Measurements from ENCODE around the gene SLC18B1.

The SLC18B1 gene

GRCh38 chr6:132797951-132798868, at the start of gene SLC18B1:
Gene SLC18B1 (minus strand): TSS chr6:132798637. CDS start chr6:132798456, 181 bp downstream.
- DNase-seq (ENCODE audit: low read depth), result peak; percentile 27

DNA sequence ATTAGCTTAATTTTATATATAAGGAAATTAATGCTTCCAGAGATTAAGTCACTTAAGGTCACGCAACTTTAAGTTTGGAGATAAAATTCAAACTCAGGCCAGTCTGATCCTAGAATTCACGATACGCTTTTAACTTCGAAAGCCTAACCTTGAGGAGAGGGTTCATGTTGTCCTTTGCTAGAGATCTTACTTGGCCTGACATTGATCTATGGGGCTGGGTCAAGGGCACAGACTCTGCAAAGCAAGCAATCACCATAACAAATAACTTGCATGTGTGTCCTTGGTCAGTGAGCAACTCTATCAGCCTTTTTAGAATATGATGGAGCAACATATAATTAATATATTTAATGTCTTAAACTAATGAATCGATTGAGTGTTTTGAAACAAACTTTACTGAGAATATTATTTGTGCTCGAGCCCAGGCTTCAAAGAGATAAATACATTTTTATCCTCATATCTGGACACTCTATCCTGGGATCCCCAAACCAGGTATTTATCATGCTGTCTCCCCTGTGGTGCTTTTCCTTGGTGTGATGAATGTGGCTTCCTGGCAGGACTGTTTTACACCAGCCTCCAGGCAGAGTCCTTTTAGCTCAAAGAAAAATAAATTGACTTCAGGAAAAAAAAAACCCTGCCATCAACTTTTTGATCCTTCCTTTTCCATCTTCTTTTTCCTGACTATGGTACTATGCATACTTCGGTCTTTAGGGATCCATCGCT, 45.0 kb upstream of the SLC18B1 start:
- DNase-seq (ENCODE audit: low read depth), result no peak

DNA sequence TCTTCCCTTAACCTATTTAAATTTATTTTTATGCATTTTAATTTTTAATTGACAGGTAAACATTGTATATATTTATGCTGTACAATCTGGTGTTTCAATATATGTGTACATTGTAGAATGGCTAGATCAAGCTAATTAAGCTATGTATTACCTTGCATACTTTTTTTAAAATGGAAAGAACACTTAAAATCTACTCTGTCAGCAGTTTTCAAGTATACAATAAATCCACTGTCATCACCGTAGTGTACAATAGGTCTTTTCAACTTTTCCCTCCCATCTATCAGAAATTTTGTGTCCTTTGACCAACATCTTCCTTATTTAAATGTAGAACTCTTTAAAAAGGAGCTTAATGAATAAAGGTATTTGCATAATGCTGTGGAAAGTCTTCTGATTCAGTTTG, 43.5 kb upstream of the SLC18B1 start:
- DNase-seq (ENCODE audit: low read depth), result no peak

DNA sequence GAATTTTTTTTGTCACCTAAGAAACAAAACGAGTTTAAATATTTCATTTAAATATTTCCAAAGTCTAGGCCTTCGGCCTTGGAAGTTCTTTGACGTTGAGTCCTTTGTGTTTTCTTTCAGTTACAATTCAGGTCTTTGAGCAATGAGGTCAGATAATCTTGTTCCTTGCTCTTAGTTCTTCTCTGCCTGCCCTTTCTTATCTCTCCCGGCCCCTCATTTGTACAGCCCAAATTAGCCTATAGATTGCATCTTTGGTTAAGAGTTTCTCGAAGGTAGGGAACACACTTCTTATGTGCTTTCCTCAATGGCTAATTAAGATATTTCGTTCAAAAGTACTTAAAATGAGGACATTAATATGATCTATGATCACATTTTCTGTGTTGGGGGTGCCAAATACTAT, 34.5 kb upstream of the SLC18B1 start:
- no peak for DNase-seq (ENCODE audit: low read depth)

DNA sequence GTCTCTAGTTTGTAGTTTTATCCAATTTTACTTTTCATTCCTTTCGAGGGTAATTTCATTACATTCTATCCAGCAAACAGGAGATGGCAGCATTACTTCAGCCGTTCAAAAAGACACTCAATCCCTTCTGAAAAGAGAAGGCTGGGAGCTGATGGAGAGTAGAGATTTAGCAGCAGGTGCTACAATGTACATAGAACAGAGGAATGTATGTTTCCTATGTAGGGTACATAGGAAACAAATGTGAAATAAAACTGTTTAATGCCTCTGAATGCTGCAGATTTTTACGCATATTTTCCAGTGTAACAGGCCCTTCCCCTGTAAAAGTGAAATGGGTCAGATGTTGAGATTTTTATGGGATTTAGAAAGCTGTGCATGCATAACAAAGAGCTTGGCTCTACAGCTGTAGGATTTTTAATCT, 31.9 kb upstream of the SLC18B1 start:
- DNase-seq (ENCODE audit: low read depth), result no peak

DNA sequence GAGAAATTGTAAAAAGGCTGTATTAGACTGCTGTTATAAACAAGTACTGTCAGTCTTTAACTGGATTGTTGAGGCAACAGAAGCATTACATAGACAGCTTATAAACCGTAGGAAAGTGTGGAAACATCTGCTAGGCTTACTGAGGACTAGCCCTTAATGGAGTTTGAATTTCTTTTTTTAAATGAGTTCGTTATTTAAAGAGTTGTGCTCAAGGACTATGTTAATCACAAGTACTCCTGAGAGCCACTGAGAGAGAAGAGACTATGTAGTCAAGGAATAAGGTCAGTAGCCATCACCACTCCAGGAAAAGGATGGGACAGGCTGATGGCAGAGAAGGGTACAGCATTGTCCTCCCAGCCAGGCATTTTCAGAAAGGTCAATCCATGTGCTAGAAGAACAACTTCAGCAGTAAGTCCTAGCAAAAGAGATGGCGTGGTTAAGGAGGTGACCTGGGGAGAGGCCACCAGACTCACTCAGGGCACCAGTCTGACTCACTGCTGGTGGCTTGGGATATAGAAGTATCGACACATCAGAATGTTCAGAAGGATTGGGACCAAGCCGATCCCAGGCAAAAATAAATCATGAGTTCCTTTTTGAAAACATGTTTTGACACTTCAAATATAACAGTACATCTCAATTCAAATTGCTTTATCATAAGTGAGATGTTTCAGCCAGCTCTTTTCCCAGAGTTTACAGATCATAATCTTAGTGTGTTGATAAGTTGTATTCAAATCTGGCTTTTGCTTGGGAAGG, 22.4 kb upstream of the SLC18B1 start:
- DNase-seq (ENCODE audit: low read depth), result no peak

- DNase-seq (ENCODE audit: low read depth), result no peak
Observed at GRCh38 chr6:132819405-132820161, 21.1 kb upstream of the SLC18B1 start.

- DNase-seq (ENCODE audit: low read depth), result no peak
Observed at GRCh38 chr6:132818404-132819359, 20.2 kb upstream of the SLC18B1 start.

GRCh38 chr6:132817554-132818403, 19.3 kb upstream of the SLC18B1 start:
- no peak for DNase-seq (ENCODE audit: low read depth)

DNA sequence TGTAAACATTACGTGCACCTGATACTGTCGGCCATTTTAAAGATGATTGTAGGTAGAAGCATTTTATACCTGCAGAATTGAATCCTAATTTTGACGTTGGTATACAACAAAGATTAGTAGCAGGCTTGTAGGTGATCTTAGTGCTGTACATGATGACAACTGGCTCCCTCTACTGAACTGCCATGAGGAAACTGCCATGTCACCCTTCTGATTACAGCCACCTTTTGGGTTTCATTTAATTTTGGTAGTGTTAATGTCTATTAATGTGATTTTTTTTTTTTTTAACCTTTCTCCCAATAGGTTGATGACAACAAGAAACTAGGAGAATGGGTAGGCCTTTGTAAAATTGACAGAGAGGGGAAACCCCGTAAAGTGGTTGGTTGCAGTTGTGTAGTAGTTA, 18.2 kb upstream of the SLC18B1 start:
- no peak for DNase-seq (ENCODE audit: low read depth)

GRCh38 chr6:132814716-132815570, 16.5 kb upstream of the SLC18B1 start:
- DNase-seq (ENCODE audit: low read depth), result no peak

DNA sequence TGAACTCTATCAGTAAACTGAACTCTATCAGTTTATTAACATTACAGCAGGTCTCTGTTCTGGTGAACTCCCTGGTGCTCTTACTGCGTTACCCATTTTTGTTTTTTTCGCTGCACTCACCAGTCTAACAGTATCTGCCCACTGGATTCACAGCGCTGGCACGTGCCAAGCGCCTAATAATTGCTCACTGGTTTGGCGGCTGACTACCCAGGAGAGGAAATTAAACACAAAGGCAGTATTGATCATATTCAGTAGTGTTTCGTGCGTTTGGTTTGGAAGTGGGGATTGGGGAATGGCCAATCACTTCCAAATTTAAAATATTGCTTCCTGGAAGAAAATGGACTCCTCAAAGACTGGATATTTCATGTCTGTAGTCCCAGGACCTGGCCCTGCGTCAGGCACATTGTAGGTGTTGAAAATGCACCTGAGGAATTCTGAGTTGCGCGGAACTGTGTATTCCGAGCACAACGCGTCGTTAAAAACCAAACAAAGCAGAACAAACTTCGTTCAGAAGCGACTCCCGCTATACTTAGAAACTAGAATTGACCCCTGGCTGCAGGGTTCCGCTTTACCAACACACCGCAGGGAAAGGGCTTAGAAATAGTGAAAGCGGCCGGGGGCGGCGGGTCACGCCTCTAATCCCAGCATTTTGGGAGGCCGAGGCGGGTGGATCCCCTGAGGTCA, 14.9 kb upstream of the SLC18B1 start:
- no peak for DNase-seq (ENCODE audit: low read depth)

DNA sequence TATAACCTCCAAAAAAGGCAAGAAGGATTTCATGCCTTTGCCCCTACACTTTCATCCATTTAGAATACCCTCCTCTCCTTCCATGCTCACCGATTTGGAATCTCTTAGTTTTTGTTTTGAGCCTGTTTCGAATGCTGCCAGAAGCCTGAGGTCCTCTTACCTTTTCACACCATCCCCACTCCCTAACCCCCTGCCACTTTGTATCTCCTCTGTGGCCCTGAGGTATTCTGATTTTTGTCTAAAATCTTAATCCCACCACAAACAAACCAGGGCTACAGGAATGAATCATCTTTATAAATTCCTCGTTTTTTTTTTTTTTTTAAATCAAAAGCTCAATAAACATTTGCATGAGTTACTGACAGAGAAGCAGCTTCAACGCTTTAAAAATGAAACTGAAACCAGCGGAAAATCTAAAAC, 14.3 kb upstream of the SLC18B1 start:
- DNase-seq (ENCODE audit: low read depth), result no peak

GRCh38 chr6:132812255-132812732, 13.9 kb upstream of the SLC18B1 start:
- DNase-seq (ENCODE audit: low read depth), result no peak

DNA sequence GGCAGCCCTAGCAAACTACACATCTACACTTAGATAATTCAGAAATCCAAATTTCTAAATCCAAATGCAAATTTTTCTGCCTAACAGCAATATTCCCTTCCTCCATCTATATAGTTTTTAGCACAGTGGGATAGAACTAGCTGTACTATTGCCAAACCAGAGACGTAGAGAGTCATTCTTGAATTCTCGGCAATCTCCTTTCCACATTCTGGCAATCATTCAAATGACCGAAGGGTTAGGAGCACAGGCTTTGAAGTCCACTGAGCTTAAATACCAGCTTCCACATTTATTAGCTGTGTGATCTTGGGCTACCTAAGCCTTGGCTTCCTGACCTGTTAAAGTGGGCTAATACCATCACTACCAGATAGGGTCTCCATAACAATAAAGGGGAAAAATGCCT, 12.8 kb upstream of the SLC18B1 start:
- DNase-seq (ENCODE audit: low read depth), result no peak

- no peak for DNase-seq (ENCODE audit: low read depth)
Observed at GRCh38 chr6:132805548-132805947, 7.1 kb upstream of the SLC18B1 start.

DNA sequence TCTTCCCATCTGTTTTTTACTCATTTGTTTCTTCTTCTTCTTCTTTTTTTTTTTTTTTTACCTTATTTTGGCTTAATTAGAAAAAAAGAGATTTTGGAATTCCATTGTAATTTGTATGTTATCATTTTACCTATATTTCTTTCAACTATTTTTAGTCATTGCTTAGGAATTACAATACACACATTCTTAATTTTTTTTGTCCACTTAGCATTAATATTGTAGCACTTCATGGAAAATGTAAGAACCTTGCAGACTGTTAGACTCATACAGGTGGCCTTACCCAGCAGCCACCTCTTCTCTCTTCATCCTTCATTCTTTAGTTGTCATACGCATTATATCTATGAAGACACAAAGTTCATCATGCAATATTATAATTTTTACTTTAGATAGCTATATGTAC, 5.8 kb upstream of the SLC18B1 start:
- DNase-seq (ENCODE audit: low read depth), result no peak

DNA sequence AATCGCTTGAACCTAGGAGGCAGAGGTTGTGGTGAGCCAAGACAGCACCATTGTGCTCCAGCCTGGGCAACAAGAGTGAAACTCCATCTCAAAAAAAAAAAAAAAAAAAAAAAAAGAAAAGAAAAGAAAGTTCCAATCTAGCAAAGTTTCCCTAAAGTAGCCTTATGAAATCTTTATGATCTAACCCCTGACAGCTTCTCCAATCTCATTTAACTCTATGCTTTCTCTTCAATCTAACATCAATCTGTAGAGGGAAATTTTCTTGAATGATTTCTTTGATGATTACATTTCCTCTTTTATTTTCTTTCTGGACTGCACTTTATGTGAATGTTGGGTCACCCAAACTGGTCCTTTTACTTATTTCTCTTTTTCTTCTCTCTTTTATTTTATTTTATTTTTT, 2.2 kb upstream of the SLC18B1 start:
- DNase-seq (ENCODE audit: low read depth), result no peak

All from stimulated activated CD8-positive, alpha-beta memory T cell treated with anti-CD3 and anti-CD28 coated beads, Interleukin-12 subunit alpha, Interleukin-12 subunit beta, amount 100 ng/mL, for 4 hours (primary cell).